ENCODE results near the gene NR2F1.
A peak's percentile ranks its signal among the peaks of the same experiment; 100 is the strongest.

The NR2F1 gene

GRCh38 chr5:93598091-93599000, 15.3 kb downstream of the NR2F1 start (continued):
- TF ChIP-seq WT1 (tag by site-specific recombination; IDR thresholded peaks at IDR 0.05), result peak; percentile 88
- no peak for TF ChIP-seq ZNF704 (tag by site-specific recombination; IDR thresholded peaks at IDR 0.05)
- 0 out of 2 replicates have a peak, but pooled peaks have one; percentile 49 for TF ChIP-seq ZBTB48 (tag by site-specific recombination; IDR thresholded peaks at IDR 0.05)
- no peak for TF ChIP-seq ZNF555 (tag by site-specific recombination; conservative IDR thresholded peaks at IDR 0.05)
- TF ChIP-seq ZNF239 (tag by site-specific recombination; IDR thresholded peaks at IDR 0.05), result no peak
- TF ChIP-seq, protein P1, sequence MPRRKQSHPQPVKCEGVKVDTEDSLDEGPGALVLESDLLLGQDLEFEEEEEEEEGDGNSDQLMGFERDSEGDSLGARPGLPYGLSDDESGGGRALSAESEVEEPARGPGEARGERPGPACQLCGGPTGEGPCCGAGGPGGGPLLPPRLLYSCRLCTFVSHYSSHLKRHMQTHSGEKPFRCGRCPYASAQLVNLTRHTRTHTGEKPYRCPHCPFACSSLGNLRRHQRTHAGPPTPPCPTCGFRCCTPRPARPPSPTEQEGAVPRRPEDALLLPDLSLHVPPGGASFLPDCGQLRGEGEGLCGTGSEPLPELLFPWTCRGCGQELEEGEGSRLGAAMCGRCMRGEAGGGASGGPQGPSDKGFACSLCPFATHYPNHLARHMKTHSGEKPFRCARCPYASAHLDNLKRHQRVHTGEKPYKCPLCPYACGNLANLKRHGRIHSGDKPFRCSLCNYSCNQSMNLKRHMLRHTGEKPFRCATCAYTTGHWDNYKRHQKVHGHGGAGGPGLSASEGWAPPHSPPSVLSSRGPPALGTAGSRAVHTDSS (tag by site-specific recombination; IDR thresholded peaks at IDR 0.05), result 0 out of 2 replicates have a peak, but pooled peaks have one; percentile 18
- TF ChIP-seq, protein P2, sequence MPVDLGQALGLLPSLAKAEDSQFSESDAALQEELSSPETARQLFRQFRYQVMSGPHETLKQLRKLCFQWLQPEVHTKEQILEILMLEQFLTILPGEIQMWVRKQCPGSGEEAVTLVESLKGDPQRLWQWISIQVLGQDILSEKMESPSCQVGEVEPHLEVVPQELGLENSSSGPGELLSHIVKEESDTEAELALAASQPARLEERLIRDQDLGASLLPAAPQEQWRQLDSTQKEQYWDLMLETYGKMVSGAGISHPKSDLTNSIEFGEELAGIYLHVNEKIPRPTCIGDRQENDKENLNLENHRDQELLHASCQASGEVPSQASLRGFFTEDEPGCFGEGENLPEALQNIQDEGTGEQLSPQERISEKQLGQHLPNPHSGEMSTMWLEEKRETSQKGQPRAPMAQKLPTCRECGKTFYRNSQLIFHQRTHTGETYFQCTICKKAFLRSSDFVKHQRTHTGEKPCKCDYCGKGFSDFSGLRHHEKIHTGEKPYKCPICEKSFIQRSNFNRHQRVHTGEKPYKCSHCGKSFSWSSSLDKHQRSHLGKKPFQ (tag by site-specific recombination; IDR thresholded peaks at IDR 0.05), result no peak; the same call in 1 of the 2 replicates
- no peak for TF ChIP-seq ZNF791 (tag by site-specific recombination; IDR thresholded peaks at IDR 0.05)
- 0 out of 2 replicates have a peak, but pooled peaks have one; percentile 31 for TF ChIP-seq BCL11B (tag by site-specific recombination; IDR thresholded peaks at IDR 0.05; ENCODE audit: low read depth)
- no peak for TF ChIP-seq ZNF133 (tag by site-specific recombination; IDR thresholded peaks at IDR 0.05)
- TF ChIP-seq ZNF701 (tag by site-specific recombination; IDR thresholded peaks at IDR 0.05), result no peak
- TF ChIP-seq ZNF501 (tag by site-specific recombination; IDR thresholded peaks at IDR 0.05), result no peak; the same call in 1 of the 2 replicates
- TF ChIP-seq ZNF146 (tag by site-specific recombination; IDR thresholded peaks at IDR 0.05), result no peak
- TF ChIP-seq ZNF23 (tag by site-specific recombination; IDR thresholded peaks at IDR 0.05; ENCODE audit: borderline replicate concordance), result no peak
- peak; percentile 95 for TF ChIP-seq ZNF792 (tag by site-specific recombination; IDR thresholded peaks at IDR 0.05)
- TF ChIP-seq ZNF776 (tag by site-specific recombination; IDR thresholded peaks at IDR 0.05; ENCODE audit: borderline replicate concordance), result no peak
- TF ChIP-seq ZNF423 (tag by site-specific recombination; IDR thresholded peaks at IDR 0.05), result peak; percentile 96
- no peak for TF ChIP-seq ZNF670 (tag by site-specific recombination; IDR thresholded peaks at IDR 0.05; ENCODE audit: low read depth)
- TF ChIP-seq HIC1 (tag by site-specific recombination; IDR thresholded peaks at IDR 0.05), result no peak
- TF ChIP-seq ZNF157 (tag by site-specific recombination; IDR thresholded peaks at IDR 0.05), result no peak
- 0 out of 2 replicates have a peak, but pooled peaks have one; percentile 50 for TF ChIP-seq BCL11A (tag by site-specific recombination; IDR thresholded peaks at IDR 0.05; ENCODE audit: low read depth)
- TF ChIP-seq ZNF16 (tag by site-specific recombination; IDR thresholded peaks at IDR 0.05; ENCODE audit: low read depth), result no peak
- TF ChIP-seq ZNF514 (tag by site-specific recombination; IDR thresholded peaks at IDR 0.05), result no peak
- TF ChIP-seq REPIN1 (tag by site-specific recombination; IDR thresholded peaks at IDR 0.05; ENCODE audit: low read depth), result no peak
- no peak for TF ChIP-seq ZNF37A (tag by site-specific recombination; IDR thresholded peaks at IDR 0.05)
- TF ChIP-seq ZNF76 (tag by site-specific recombination; IDR thresholded peaks at IDR 0.05; ENCODE audit: borderline replicate concordance, low read depth), result no peak
- peak; percentile 87 for TF ChIP-seq ZEB2 (tag by site-specific recombination; IDR thresholded peaks at IDR 0.05)
- TF ChIP-seq, protein P3, sequence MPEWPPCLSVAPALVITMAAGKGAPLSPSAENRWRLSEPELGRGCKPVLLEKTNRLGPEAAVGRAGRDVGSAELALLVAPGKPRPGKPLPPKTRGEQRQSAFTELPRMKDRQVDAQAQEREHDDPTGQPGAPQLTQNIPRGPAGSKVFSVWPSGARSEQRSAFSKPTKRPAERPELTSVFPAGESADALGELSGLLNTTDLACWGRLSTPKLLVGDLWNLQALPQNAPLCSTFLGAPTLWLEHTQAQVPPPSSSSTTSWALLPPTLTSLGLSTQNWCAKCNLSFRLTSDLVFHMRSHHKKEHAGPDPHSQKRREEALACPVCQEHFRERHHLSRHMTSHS (tag by site-specific recombination; IDR thresholded peaks at IDR 0.05), result no peak
- no peak for TF ChIP-seq ZNF785 (tag by site-specific recombination; IDR thresholded peaks at IDR 0.05)
- TF ChIP-seq, protein P4, sequence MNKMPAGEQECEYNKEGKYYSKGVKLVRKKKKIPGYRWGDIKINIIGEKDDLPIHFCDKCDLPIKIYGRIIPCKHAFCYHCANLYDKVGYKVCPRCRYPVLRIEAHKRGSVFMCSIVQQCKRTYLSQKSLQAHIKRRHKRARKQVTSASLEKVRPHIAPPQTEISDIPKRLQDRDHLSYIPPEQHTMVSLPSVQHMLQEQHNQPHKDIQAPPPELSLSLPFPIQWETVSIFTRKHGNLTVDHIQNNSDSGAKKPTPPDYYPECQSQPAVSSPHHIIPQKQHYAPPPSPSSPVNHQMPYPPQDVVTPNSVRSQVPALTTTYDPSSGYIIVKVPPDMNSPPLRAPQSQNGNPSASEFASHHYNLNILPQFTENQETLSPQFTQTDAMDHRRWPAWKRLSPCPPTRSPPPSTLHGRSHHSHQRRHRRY (tag by site-specific recombination; IDR thresholded peaks at IDR 0.05), result no peak
- TF ChIP-seq ZNF510 (tag by site-specific recombination; IDR thresholded peaks at IDR 0.05; ENCODE audit: insufficient replicate concordance), result no peak
- TF ChIP-seq ZNF664 (tag by site-specific recombination; IDR thresholded peaks at IDR 0.05), result 0 out of 2 replicates have a peak, but pooled peaks have one; percentile 22
